Endothelial cell of umbilical vein (primary cell): ENCODE data around the gene MUCL3. TPM values are rescaled to one million over a fixed set of nuclear protein-coding genes. Genes with fewer than 3 reads are reported as not detected.
A peak's percentile ranks its signal among the peaks of the same experiment; 100 is the strongest.
"Not testable (repeated sequence)": the region's sequence is repeated elsewhere in the genome, so short reads cannot be mapped to it uniquely, and the experiment has no call there.

Experiments
- BruUV-seq: library from RNA; stranded (reverse); fragments of 400-500 nt; replicated peaks from 2 replicates; lab custom pipeline; 2021; lab: Mats Ljungman, UMichigan
- CTCF ChIA-PET: fragments of 300-600, 350-600 bp; sonication (Branson Sonifier 250); formaldehyde crosslinking; loops from one replicate; lab custom pipeline; 2021; ENCODE audit warnings: antibody characterized with exemption, inconsistent platforms; lab: Charles Lee
- POLR2A ChIA-PET: fragments of 300-600, 350-600 bp; sonication (Branson Sonifier 250); formaldehyde crosslinking; loops from one replicate; lab custom pipeline; 2021; ENCODE audit warnings: antibody characterized with exemption, inconsistent platforms; lab: Charles Lee
- DNase-seq: peaks from one replicate; pipeline ENCODE4 v3.0.0-alpha.2; 2011; ENCODE audit warnings: low read depth, low spot score
- FAIRE-seq: peaks from 2 replicates; lab custom pipeline; 2011; peaks lifted over from hg19 to GRCh38; lab: Jason Lieb, UNC
- H2AFZ ChIP-seq: 2 replicates; pipeline ENCODE4 v1.6.0; 2012; ENCODE audit warnings: low read depth, low read length, control low read depth, inconsistent platforms
- H3K27ac ChIP-seq: 2 replicates; pipeline ENCODE4 v1.5.1; 2011; ENCODE audit warnings: low read depth, mild to moderate bottlenecking, control low read depth, low read length, moderate library complexity; ENCODE audit not compliant: insufficient read depth
- H3K27me3 ChIP-seq, 2 experiments: 2 replicates each; pipeline versions ENCODE4 v1.6.0 to v1.6.1; 2011; ENCODE audit warnings: low read length in 2 of 2, mixed read lengths in 1 of 2; ENCODE audit not compliant: control insufficient read depth in 2 of 2, insufficient read depth in 2 of 2
- H3K36me3 ChIP-seq, 2 experiments: 2 replicates in 1 of 2; 3 replicates in 1 of 2; pipeline ENCODE4 v1.5.1; 2011; ENCODE audit warnings: low read length in 2 of 2, mild to moderate bottlenecking in 1 of 2, moderate library complexity in 1 of 2; ENCODE audit not compliant: control insufficient read depth in 2 of 2, insufficient read depth in 2 of 2; ENCODE audit errors: extremely low read depth in 1 of 2
- H3K4me1 ChIP-seq: 3 replicates; pipeline ENCODE4 v1.5.1; 2011; ENCODE audit warnings: mild to moderate bottlenecking, low read length; ENCODE audit not compliant: control insufficient read depth, insufficient read depth; ENCODE audit errors: extremely low read depth
- H3K4me2 ChIP-seq: 2 replicates; pipeline ENCODE4 v1.6.1; 2011; ENCODE audit warnings: low read length, control low read depth, mixed read lengths; ENCODE audit not compliant: insufficient read depth
- H3K4me3 ChIP-seq, 3 experiments: fragments of 200-600 bp in 1 of 3; sonication (generic), shearing (Covaris generic) in 1 of 3; replicated peaks in 1 of 3; 2 replicates each; pipeline ENCODE4 v1.5.1; 2011 to 2016; ENCODE audit warnings: control low read depth in 3 of 3, low read length in 3 of 3, mild to moderate bottlenecking in 2 of 3, inconsistent platforms in 1 of 3, low read depth in 1 of 3, moderate library complexity in 1 of 3; ENCODE audit not compliant: insufficient read depth in 1 of 3
- H3K79me2 ChIP-seq: 2 replicates; pipeline ENCODE4 v1.6.0; 2012; ENCODE audit warnings: low read length, inconsistent platforms; ENCODE audit not compliant: control insufficient read depth, insufficient read depth
- H3K9ac ChIP-seq: replicated peaks from 2 replicates; pipeline ENCODE3; 2011; ENCODE audit warnings: low read length, control low read depth; ENCODE audit not compliant: insufficient read depth; ENCODE audit errors: extremely low read depth
- H3K9me1 ChIP-seq: replicated peaks from 3 replicates; pipeline ENCODE4 v1.6.0; 2011; ENCODE audit warnings: mild to moderate bottlenecking, low read length; ENCODE audit not compliant: control insufficient read depth, insufficient read depth; ENCODE audit errors: extremely low read depth
- H3K9me3 ChIP-seq: replicated peaks from 2 replicates; pipeline ENCODE4 v1.5.1; 2012; ENCODE audit warnings: low read length, inconsistent platforms; ENCODE audit not compliant: control insufficient read depth, insufficient read depth
- H4K20me1 ChIP-seq: replicated peaks from 2 replicates; pipeline ENCODE3; 2011; ENCODE audit warnings: mild to moderate bottlenecking, low read length; ENCODE audit not compliant: control insufficient read depth, insufficient read depth; ENCODE audit errors: extremely low read depth
- CTCF ChIP-seq, 2 donors: IDR thresholded peaks; 1 replicate in 1 of 2; 2 replicates in 1 of 2; pipeline ENCODE4 v1.5.1; 2011; ENCODE audit warnings: low read length in 2 of 2, mild to moderate bottlenecking in 2 of 2, moderate library complexity in 2 of 2, control low read depth in 1 of 2, inconsistent platforms in 1 of 2, low read depth in 1 of 2; ENCODE audit not compliant: insufficient read depth in 1 of 2; ENCODE audit errors: extremely low read depth in 1 of 2
- EZH2 ChIP-seq: IDR thresholded peaks from 2 replicates; pipeline ENCODE4 v1.6.1; 2012; ENCODE audit warnings: borderline replicate concordance, low read depth, mild to moderate bottlenecking, moderate library complexity, low read length, inconsistent platforms; ENCODE audit not compliant: severe bottlenecking
- FOS ChIP-seq: IDR thresholded peaks from 2 replicates; pipeline ENCODE4 v1.6.1; 2011; ENCODE audit warnings: mild to moderate bottlenecking, low read length, moderate library complexity, borderline replicate concordance; ENCODE audit not compliant: insufficient read depth
- GATA2 ChIP-seq: IDR thresholded peaks from 2 replicates; pipeline ENCODE4 v1.7.0; 2011; ENCODE audit warnings: low read depth, mild to moderate bottlenecking, moderate library complexity, mixed read lengths, low read length; ENCODE audit not compliant: insufficient read length, insufficient read depth
- JUN ChIP-seq: IDR thresholded peaks from 2 replicates; pipeline ENCODE4 v1.6.1; 2011; ENCODE audit warnings: borderline replicate concordance, low read depth; ENCODE audit not compliant: insufficient read length, insufficient read depth
- MAX ChIP-seq: IDR thresholded peaks from 2 replicates; pipeline ENCODE4 v1.6.1; 2011; ENCODE audit not compliant: insufficient read depth, insufficient read length
- MYC ChIP-seq: IDR thresholded peaks from one replicate; pipeline ENCODE4 v1.6.1; 2011; ENCODE audit warnings: mild to moderate bottlenecking, low read depth, low read length
- POLR2A ChIP-seq: IDR thresholded peaks from 2 replicates; pipeline ENCODE4 v1.6.1; 2012; ENCODE audit warnings: low read depth, mild to moderate bottlenecking, control low read depth, low read length
- POLR2AphosphoS5 ChIP-seq: IDR thresholded peaks from 2 replicates; pipeline ENCODE4 v1.6.1; 2012; ENCODE audit warnings: low read depth, mild to moderate bottlenecking, control low read depth, low read length, moderate library complexity; ENCODE audit not compliant: insufficient read depth
- dilution Hi-C: fragments of 300-500 bp; cut with MboI; formaldehyde crosslinking; loops from one replicate; pipeline ENCODE4 v1.15.0; 2019; ENCODE audit warnings: low sequenced_read_pairs; ENCODE audit not compliant: extremely low pct_ligation_motif_present
- intact Hi-C: fragments of 100-400 bp; cut with micrococcal nuclease; formaldehyde crosslinking; loops from one replicate; pipeline ENCODE4 v1.10.0; 2022
- polyA plus RNA-seq, 4 experiments: library from polyadenylated mRNA; depleted of rRNA in 3 of 4; stranded (reverse) in 3 of 4; unstranded in 1 of 4; fragments of >200 nt; gene quantifications; 2 replicates each; pipeline versions ENCODE4 v1.2.1 to v1.2.3, GENCODE V29; 2011 to 2012; ENCODE audit warnings: missing spikeins in 1 of 4
- total RNA-seq: library from RNA; stranded (reverse); gene quantifications from 2 replicates; pipeline ENCODE4 v1.2.3, GENCODE V29; 2021

MUCL3 gene
- total and polyA plus RNA-seq, 2 donors (not counting 3 experiments of a cell fraction or from before 2014, with no cell fraction given), result not detected

- CTCF ChIA-PET, result interaction anchor here (1.4 to 4.5 kb wide), 2 partner anchors 80 to 178 kb away, joined by 3 to 18 read pairs; no protein-coding TSS in a partner anchor
- no peak for TF ChIP-seq FOS
- TF ChIP-seq POLR2A, result no peak
- no peak for TF ChIP-seq JUN
- no peak for TF ChIP-seq GATA2
- TF ChIP-seq MAX, result no peak
- no peak for TF ChIP-seq CTCF (IDR thresholded peaks at IDR 0.05; ENCODE audit: extremely low read depth in 1 of 2, insufficient read depth in 1 of 2, low read depth in 1 of 2, low read length in 2 of 2)
- no peak for TF ChIP-seq POLR2AphosphoS5
- no peak for TF ChIP-seq MYC
- no peak for TF ChIP-seq EZH2
- dilution Hi-C loops (no loop called here), intact Hi-C loops (no loop called here)
- DNase-seq (no peak), FAIRE-seq (no peak)
- H3K9ac ChIP-seq, result peak overlapping the region; percentile 69
- peaks cover 7 to 25% of the 10 kb centered on the region in 2 experiments for H3K36me3 ChIP-seq
- H2AFZ ChIP-seq, result peak overlapping the region; percentile 91
- POLR2A ChIA-PET, result no interaction called here
- no peaks in the 10 kb centered on the region for H3K27me3 ChIP-seq
- H3K9me1 ChIP-seq, result no peaks in the 10 kb centered on the region
- peaks cover 14% of the 10 kb centered on the region for H3K79me2 ChIP-seq
- peak overlapping the region; percentile 86 for H3K4me2 ChIP-seq
- H3K9me3 ChIP-seq, result no peaks in the 10 kb centered on the region
- peaks cover 13% of the 10 kb centered on the region for H3K4me1 ChIP-seq
- no TSS peak for BruUV-seq
- H4K20me1 ChIP-seq, result no peaks in the 10 kb centered on the region
- H3K4me3 ChIP-seq, result peak overlapping the region; percentile 94 to 96 (median 94)
- H3K27ac ChIP-seq, result no peak overlapping the region
These were observed 32.1 kb upstream of the MUCL3 start for GRCh38 chr6:30908700-30909099.

GRCh38 chr6:30910473-30910872 is 30.3 kb upstream of the MUCL3 start:
- H3K27me3 ChIP-seq, DNase-seq, H3K9me1 ChIP-seq, H3K4me2 ChIP-seq, H3K4me3 ChIP-seq, H3K9me3 ChIP-seq, dilution Hi-C loops, POLR2A ChIA-PET, H4K20me1 ChIP-seq, H3K27ac ChIP-seq, H2AFZ ChIP-seq, BruUV-seq, H3K9ac ChIP-seq, intact Hi-C loops, FAIRE-seq: not testable (repeated sequence)
- Histone ChIP-seq H3K79me2 (peaks cover 14% of the 10 kb centered on the region), H3K36me3 (peaks cover 7 to 25% of the 10 kb centered on the region in 2 experiments), H3K4me1 (peaks cover 27% of the 10 kb centered on the region)
- CTCF ChIA-PET, result interaction anchor here (1.1 kb wide), 1 partner anchor 177 kb away, joined by 3 read pairs; no protein-coding TSS in a partner anchor
